Measurements from ENCODE around the gene RHOF. TPM values are rescaled to one million over a fixed set of nuclear protein-coding genes. Genes with fewer than 3 reads are reported as not detected.

RHOF gene
- total RNA-seq, 2 donors from 2014 or later, result 9.5 to 23.5 TPM

GRCh38 chr12:121770388-121770787 lies 23.1 kb downstream of the RHOF start:
- no peaks in the 10 kb centered on the region for H3K36me3 ChIP-seq
- H3K4me1 ChIP-seq (replicated peaks), result no peaks in the 10 kb centered on the region
- H3K4me3 ChIP-seq, result no peak overlapping the region
- TF ChIP-seq POLR2A (IDR thresholded peaks at IDR 0.05) (no peak), POLR2AphosphoS5 (IDR thresholded peaks at IDR 0.05) (no peak)
- TF ChIP-seq, protein P1, sequence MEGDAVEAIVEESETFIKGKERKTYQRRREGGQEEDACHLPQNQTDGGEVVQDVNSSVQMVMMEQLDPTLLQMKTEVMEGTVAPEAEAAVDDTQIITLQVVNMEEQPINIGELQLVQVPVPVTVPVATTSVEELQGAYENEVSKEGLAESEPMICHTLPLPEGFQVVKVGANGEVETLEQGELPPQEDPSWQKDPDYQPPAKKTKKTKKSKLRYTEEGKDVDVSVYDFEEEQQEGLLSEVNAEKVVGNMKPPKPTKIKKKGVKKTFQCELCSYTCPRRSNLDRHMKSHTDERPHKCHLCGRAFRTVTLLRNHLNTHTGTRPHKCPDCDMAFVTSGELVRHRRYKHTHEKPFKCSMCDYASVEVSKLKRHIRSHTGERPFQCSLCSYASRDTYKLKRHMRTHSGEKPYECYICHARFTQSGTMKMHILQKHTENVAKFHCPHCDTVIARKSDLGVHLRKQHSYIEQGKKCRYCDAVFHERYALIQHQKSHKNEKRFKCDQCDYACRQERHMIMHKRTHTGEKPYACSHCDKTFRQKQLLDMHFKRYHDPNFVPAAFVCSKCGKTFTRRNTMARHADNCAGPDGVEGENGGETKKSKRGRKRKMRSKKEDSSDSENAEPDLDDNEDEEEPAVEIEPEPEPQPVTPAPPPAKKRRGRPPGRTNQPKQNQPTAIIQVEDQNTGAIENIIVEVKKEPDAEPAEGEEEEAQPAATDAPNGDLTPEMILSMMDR (IDR thresholded peaks at IDR 0.05), result no peak
- intact Hi-C loops (cut with DNase I), result no loop called here
- no peak overlapping the region for H3K27ac ChIP-seq
- no peak for DNase-seq (ENCODE audit: low spot score)
- H3K27me3 ChIP-seq (replicated peaks; ENCODE audit: insufficient read depth), result no peaks in the 10 kb centered on the region
- 84% methylated on average over 9 of the region's 9 CpGs for WGBS
- H3K9me3 ChIP-seq, result no peaks in the 10 kb centered on the region

DNA sequence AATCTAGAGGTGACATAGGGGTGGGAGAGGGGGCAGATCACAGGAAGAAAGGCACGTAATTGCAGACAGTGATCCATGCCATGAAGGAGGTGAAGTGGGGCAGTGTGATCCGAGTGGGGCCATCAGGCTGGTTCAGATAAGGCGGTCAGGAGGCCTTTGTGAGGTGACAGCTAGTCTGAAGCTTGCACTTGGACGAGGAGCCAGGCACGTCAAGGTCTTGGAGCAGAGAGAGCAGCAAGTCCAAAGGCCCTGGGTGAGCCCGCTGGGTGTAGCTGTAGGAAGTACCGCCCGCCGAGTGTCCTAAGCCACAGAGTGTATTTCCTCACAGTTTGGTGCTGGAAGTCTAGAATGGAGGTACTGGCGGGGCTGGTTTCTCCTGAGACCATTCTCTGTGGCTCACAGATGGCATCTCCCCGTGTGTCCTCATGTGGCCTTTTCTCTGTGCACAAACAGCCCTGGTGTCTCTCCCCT lies 23.6 kb downstream of the RHOF start:
- no peaks in the 10 kb centered on the region for H3K4me1 ChIP-seq (replicated peaks)
- intact Hi-C loops (cut with DNase I), result no loop called here

GRCh38 chr12:121769297-121769830 lies 24.1 kb downstream of the RHOF start:
- H3K4me3 ChIP-seq, result no peak overlapping the region
- H3K27ac ChIP-seq, result no peak overlapping the region
- no peak for DNase-seq (ENCODE audit: low spot score)
- no peaks in the 10 kb centered on the region for H3K36me3 ChIP-seq
- no peaks in the 10 kb centered on the region for H3K9me3 ChIP-seq
- no peak for TF ChIP-seq POLR2A (IDR thresholded peaks at IDR 0.05)
- TF ChIP-seq POLR2AphosphoS5 (IDR thresholded peaks at IDR 0.05), result no peak
- TF ChIP-seq, protein P1 (IDR thresholded peaks at IDR 0.05), result no peak
- 95% methylated on average over 9 of the region's 9 CpGs for WGBS
- no peaks in the 10 kb centered on the region for H3K27me3 ChIP-seq (replicated peaks; ENCODE audit: insufficient read depth)
- H3K4me1 ChIP-seq (replicated peaks), result no peaks in the 10 kb centered on the region
- intact Hi-C loops (cut with DNase I), result no loop called here

More for the DNA sequence above, 23.6 kb downstream of the RHOF start:
- WGBS, result 85% methylated on average over 11 of the region's 11 CpGs
- no peak overlapping the region for H3K27ac ChIP-seq
- H3K27me3 ChIP-seq (replicated peaks; ENCODE audit: insufficient read depth), result no peaks in the 10 kb centered on the region
- DNase-seq (ENCODE audit: low spot score), result no peak
- TF ChIP-seq POLR2A (IDR thresholded peaks at IDR 0.05), result no peak
- no peak for TF ChIP-seq POLR2AphosphoS5 (IDR thresholded peaks at IDR 0.05)
- H3K36me3 ChIP-seq, result no peaks in the 10 kb centered on the region
- no peaks in the 10 kb centered on the region for H3K9me3 ChIP-seq
- H3K4me3 ChIP-seq, result no peak overlapping the region

GRCh38 chr12:121767525-121768016 lies 25.9 kb downstream of the RHOF start:
- no peaks in the 10 kb centered on the region for H3K9me3 ChIP-seq
- intact Hi-C loops (cut with DNase I), result no loop called here
- no peak overlapping the region for H3K4me3 ChIP-seq
- H3K4me1 ChIP-seq (replicated peaks), result no peaks in the 10 kb centered on the region
- DNase-seq (ENCODE audit: low spot score), result no peak
- 14% methylated on average over 10 of the region's 10 CpGs for WGBS
- no peaks in the 10 kb centered on the region for H3K36me3 ChIP-seq
- H3K27ac ChIP-seq, result no peak overlapping the region
- no peak for TF ChIP-seq POLR2AphosphoS5 (IDR thresholded peaks at IDR 0.05)
- no peak for TF ChIP-seq POLR2A (IDR thresholded peaks at IDR 0.05)
- TF ChIP-seq, protein P1 (IDR thresholded peaks at IDR 0.05), result no peak
- no peaks in the 10 kb centered on the region for H3K27me3 ChIP-seq (replicated peaks; ENCODE audit: insufficient read depth)

- TF ChIP-seq POLR2A (IDR thresholded peaks at IDR 0.05) (no peak), POLR2AphosphoS5 (IDR thresholded peaks at IDR 0.05) (no peak)
- TF ChIP-seq, protein P1 (IDR thresholded peaks at IDR 0.05), result no peak
- no peak for DNase-seq (ENCODE audit: low spot score)
- H3K27me3 ChIP-seq (replicated peaks; ENCODE audit: insufficient read depth), result no peaks in the 10 kb centered on the region
- no peak overlapping the region for H3K27ac ChIP-seq
- no peaks in the 10 kb centered on the region for H3K9me3 ChIP-seq
- H3K4me1 ChIP-seq (replicated peaks), result no peaks in the 10 kb centered on the region
- no peak overlapping the region for H3K4me3 ChIP-seq
- 87% methylated on average over 5 of the region's 5 CpGs for WGBS
- H3K36me3 ChIP-seq, result no peaks in the 10 kb centered on the region
- intact Hi-C loops (cut with DNase I), result no loop called here
These were observed 27.0 kb downstream of the RHOF start for GRCh38 chr12:121766290-121767039.

Data from prostate gland (tissue), 2 donors.